A549 (cell line): Measurements from ENCODE around the gene NDRG4. TPM values are rescaled to one million over a fixed set of nuclear protein-coding genes. Genes with fewer than 3 reads are reported as not detected.
"Not testable (repeated sequence)": the region's sequence is repeated elsewhere in the genome, so short reads cannot be mapped to it uniquely, and the experiment has no call there.

ENCODE experiments used
- ATAC-seq, 2 experiments: fragments of 200-7000 bp in 1 of 2; fragments of >200 bp in 1 of 2; cut with Nextera tagmentation in 1 of 2; cut with Tn5 transposase in 1 of 2; 3 replicates each; pipeline versions ENCODE4 v1.8.0 to v1.9.1; 2018 to 2020; ENCODE audit warnings: mild to moderate bottlenecking in 1 of 2, moderate library complexity in 1 of 2
- CTCF ChIA-PET: fragments of 300-600 bp; sonication (Branson Sonifier 250); formaldehyde crosslinking; extraction: SDS; loops from one replicate; lab custom pipeline; 2021; ENCODE audit warnings: antibody characterized with exemption, inconsistent platforms; lab: Yijun Ruan, JAX
- POLR2A ChIA-PET: fragments of 350-600 bp; formaldehyde crosslinking; extraction: SDS; loops from one replicate; lab custom pipeline; 2021; ENCODE audit warnings: antibody characterized with exemption, inconsistent platforms; lab: Yijun Ruan, JAX
- DNase-seq, 2 experiments: peaks; one replicate each; pipeline versions ENCODE4 v3.0.0 to v3.0.0-alpha.2; 2011 to 2016; ENCODE audit warnings: low read depth in 1 of 2, low spot score in 1 of 2
- FAIRE-seq: peaks from 2 replicates; lab custom pipeline; 2011; peaks lifted over from hg19 to GRCh38; lab: Jason Lieb, UNC
- H3K27ac ChIP-seq, 2 experiments: fragments of >200 bp; sonication (Bioruptor Twin); formaldehyde crosslinking; 3 replicates each; pipeline ENCODE4 v1.5.1; 2016 to 2017
- H3K4me1 ChIP-seq: fragments of >200 bp; sonication (Bioruptor Twin); formaldehyde crosslinking; 3 replicates; pipeline ENCODE4 v1.6.1; 2016
- H3K4me2 ChIP-seq: fragments of >200 bp; sonication (Bioruptor Twin); formaldehyde crosslinking; 3 replicates; pipeline ENCODE4 v1.6.1; 2016
- H3K4me3 ChIP-seq: fragments of >200 bp; sonication (Bioruptor Twin); formaldehyde crosslinking; 3 replicates; pipeline ENCODE4 v1.5.1; 2016
- H3K9me3 ChIP-seq: fragments of >200 bp; sonication (Bioruptor Twin); formaldehyde crosslinking; 3 replicates; pipeline ENCODE4 v1.6.1; 2016
- BHLHE40 ChIP-seq: IDR thresholded peaks from 2 replicates; pipeline ENCODE4 v1.6.1; 2012; ENCODE audit warnings: low read depth, low read length, inconsistent platforms
- CBX2 ChIP-seq: fragments of 200-600 bp; sonication (generic); IDR thresholded peaks from 2 replicates; pipeline ENCODE4 v1.6.1; 2016; ENCODE audit warnings: low read depth, mild to moderate bottlenecking, borderline replicate concordance
- CHD4 ChIP-seq: fragments of 200-600 bp; sonication (generic); IDR thresholded peaks from 2 replicates; pipeline ENCODE4 v1.6.1; 2016; ENCODE audit warnings: antibody characterized with exemption, mild to moderate bottlenecking, borderline replicate concordance
- EHF ChIP-seq: fragments of 250-450 bp; sonication (Bioruptor Pico); IDR thresholded peaks from 2 replicates; pipeline ENCODE4 v1.5.0; 2020; ENCODE audit warnings: mild to moderate bottlenecking
- FOSB ChIP-seq: fragments of 250-450 bp; sonication (Bioruptor Pico); IDR thresholded peaks from 2 replicates; pipeline ENCODE4 v1.5.0; 2020; ENCODE audit warnings: mild to moderate bottlenecking, moderate library complexity
- FOXS1 ChIP-seq: fragments of 250-450 bp; sonication (Bioruptor Pico); IDR thresholded peaks from 2 replicates; pipeline ENCODE4 v1.5.0; 2020; ENCODE audit warnings: mild to moderate bottlenecking, moderate library complexity
- HEYL ChIP-seq: fragments of 250-450 bp; sonication (Bioruptor Pico); IDR thresholded peaks from 2 replicates; pipeline ENCODE4 v1.8.0; 2021; ENCODE audit warnings: mild to moderate bottlenecking, moderate library complexity
- HOXB13 ChIP-seq: fragments of 250-450 bp; sonication (Bioruptor Pico); IDR thresholded peaks from 2 replicates; pipeline ENCODE4 v1.5.0; 2020; ENCODE audit warnings: low read depth, mild to moderate bottlenecking, moderate library complexity
- KDM1A ChIP-seq: fragments of 200-600 bp; sonication (generic); IDR thresholded peaks from 2 replicates; pipeline ENCODE4 v1.6.1; 2016; ENCODE audit warnings: low read depth, mild to moderate bottlenecking
- MYC ChIP-seq: IDR thresholded peaks from 2 replicates; pipeline ENCODE4 v1.6.1; 2012; ENCODE audit warnings: mild to moderate bottlenecking, inconsistent platforms, low read length, improper control_type of control experiment, borderline replicate concordance
- PHF8 ChIP-seq: fragments of 200-600 bp; sonication (generic); IDR thresholded peaks from 2 replicates; pipeline ENCODE4 v1.6.1; 2016; ENCODE audit warnings: low read depth, mild to moderate bottlenecking, antibody characterized with exemption, moderate library complexity, borderline replicate concordance
- POLR2A ChIP-seq: IDR thresholded peaks from 2 replicates; pipeline ENCODE4 v1.6.1; 2012; ENCODE audit warnings: mild to moderate bottlenecking, low read length
- POLR2AphosphoS2 ChIP-seq: conservative IDR thresholded peaks from 2 replicates; pipeline ENCODE4 v1.6.1; 2012; ENCODE audit warnings: low read length, improper control_type of control experiment, inconsistent platforms
- RAD21 ChIP-seq, 2 experiments: fragments of >200 bp in 1 of 2; sonication (Bioruptor Twin) in 1 of 2; formaldehyde crosslinking in 1 of 2; IDR thresholded peaks in 1 of 2; conservative IDR thresholded peaks in 1 of 2; 2 replicates in 1 of 2; 3 replicates in 1 of 2; pipeline ENCODE4 v1.6.1; 2012 to 2018; ENCODE audit warnings: inconsistent platforms in 1 of 2
- RARB ChIP-seq: fragments of 250-450 bp; sonication (Bioruptor Pico); IDR thresholded peaks from 2 replicates; pipeline ENCODE4 v1.8.0; 2021; ENCODE audit warnings: mild to moderate bottlenecking, moderate library complexity
- RCOR1 ChIP-seq: fragments of 150-350 bp; IDR thresholded peaks from 2 replicates; pipeline ENCODE4 v1.6.1; 2014; ENCODE audit warnings: antibody characterized with exemption, low read length, low read depth
- SMC3 ChIP-seq: fragments of >200 bp; sonication (Bioruptor Twin); formaldehyde crosslinking; IDR thresholded peaks from 3 replicates; pipeline ENCODE4 v1.6.1; 2018; ENCODE audit warnings: inconsistent platforms
- SREBF2 ChIP-seq: fragments of 450-650 bp; IDR thresholded peaks from 2 replicates; pipeline ENCODE4 v1.6.1; 2014; ENCODE audit warnings: mild to moderate bottlenecking, moderate library complexity
- ZSCAN20 ChIP-seq: fragments of 250-450 bp; sonication (Bioruptor Pico); IDR thresholded peaks from 2 replicates; pipeline ENCODE4 v1.8.0; 2022; ENCODE audit warnings: mild to moderate bottlenecking, moderate library complexity
- WGBS: methylation state at CpG from one replicate; pipeline ENCODE4 v1.1.6; 2017; ENCODE audit errors: missing lambda C conversion rate; 5-methylcytosine and 5-hydroxymethylcytosine counted together
- polyA plus RNA-seq, 4 experiments: library from polyadenylated mRNA; depleted of rRNA in 3 of 4; stranded (reverse); fragments of >200 nt; fragmentation: RNase III in 1 of 4; extraction: RNeasy Plus Mini Kit Qiagen cat#74134 plus additional on column Dnase treatment in 1 of 4; gene quantifications; 2 replicates in 3 of 4; 3 replicates in 1 of 4; pipeline ENCODE4 v1.2.3, GENCODE V29; 2011 to 2017
- TF ChIP-seq, protein P1 (sequence below): IDR thresholded peaks from 2 replicates; pipeline ENCODE4 v1.6.1; 2012
- TF ChIP-seq, protein P2 (sequence below): IDR thresholded peaks from 2 replicates; pipeline ENCODE4 v1.6.1; 2012
- TF ChIP-seq, protein P3 (sequence below): fragments of 250-450 bp; sonication (Bioruptor Pico); IDR thresholded peaks from 2 replicates; pipeline ENCODE4 v1.5.0; 2021; ENCODE audit warnings: mild to moderate bottlenecking, moderate library complexity, borderline replicate concordance

Gene NDRG4
- polyA plus RNA-seq, 2 of the 4 experiments (the other 2 are of a cell fraction): 8.1 to 21.3 TPM

DNA sequence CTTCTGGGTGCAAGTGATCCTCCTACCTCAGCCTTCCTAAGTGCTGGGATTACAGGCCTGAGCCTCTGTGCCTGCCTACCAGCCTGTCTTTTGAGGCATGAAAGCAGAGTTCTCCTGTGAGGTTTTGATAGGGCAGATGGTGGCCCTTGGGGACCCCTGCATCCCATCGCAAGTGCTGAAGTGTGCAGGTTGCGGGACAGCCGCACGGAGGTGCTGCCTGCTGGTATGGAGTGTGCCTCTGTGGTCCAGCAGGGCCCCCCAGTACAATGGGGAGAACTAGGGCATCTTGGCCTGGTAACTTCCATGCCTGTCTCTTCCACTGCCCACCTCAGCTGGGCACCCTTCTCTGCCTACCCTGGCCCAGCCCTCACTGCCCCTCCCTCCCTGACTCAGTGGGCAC, 9.9 kb upstream of the NDRG4 start (continued):
- TF ChIP-seq SREBF2 (no peak), BHLHE40 (no peak), RAD21 (conservative IDR thresholded peaks at IDR 0.05 in 1 of 2, IDR thresholded peaks at IDR 0.05 in 1 of 2) (no peak), POLR2A (no peak), MYC (no peak)

DNA sequence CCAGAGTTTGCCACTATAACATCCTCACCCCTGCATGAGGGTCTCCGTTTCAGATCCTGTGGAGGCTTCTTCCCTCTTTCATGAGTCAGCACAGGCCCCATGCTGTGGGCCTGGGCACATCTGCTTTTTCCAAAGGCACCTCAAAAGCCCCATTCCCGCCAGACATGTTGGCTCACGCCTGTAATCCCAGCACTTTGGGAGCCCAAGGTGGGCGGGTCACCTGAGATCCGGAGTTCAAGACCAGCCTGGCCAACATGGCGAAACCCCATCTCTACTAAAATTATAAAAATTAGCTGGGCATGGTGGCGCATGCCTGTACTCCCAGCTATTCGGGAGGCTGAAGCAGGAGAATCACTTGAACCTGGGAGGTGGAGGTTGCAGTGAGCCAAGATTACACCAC, 9.4 kb upstream of the NDRG4 start:
- H3K4me1 ChIP-seq, H3K27ac ChIP-seq, POLR2A ChIA-PET, DNase-seq, ATAC-seq, FAIRE-seq, H3K4me3 ChIP-seq, H3K4me2 ChIP-seq, H3K9me3 ChIP-seq: not testable (repeated sequence)
- 85% methylated on average over 8 of the region's 8 CpGs for WGBS
- CTCF ChIA-PET: interaction anchor here (23.4 kb wide), 1 partner anchor 151 kb away, joined by 721 read pairs; no protein-coding TSS in a partner anchor

DNA sequence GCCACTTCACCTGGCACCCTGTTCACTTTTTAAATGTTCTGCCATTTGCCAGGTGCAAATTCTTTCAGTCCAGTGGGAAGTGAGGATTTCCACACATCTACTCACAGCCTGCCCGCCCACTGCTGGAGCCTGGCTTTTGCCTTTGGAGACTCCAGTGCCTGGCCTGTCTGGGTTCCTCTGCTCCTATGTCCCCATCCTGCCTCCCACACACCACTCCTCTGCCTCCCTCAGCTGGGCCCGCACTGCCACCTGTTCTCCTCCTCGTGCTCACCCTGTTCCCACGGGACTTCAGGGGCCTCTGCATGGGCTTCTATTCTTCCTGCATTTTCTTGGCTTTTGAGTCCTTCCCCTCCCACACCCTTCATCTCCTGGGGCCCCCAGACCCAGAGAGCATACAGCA, 7.9 kb upstream of the NDRG4 start:
- Histone ChIP-seq H3K4me2 (no peak overlapping the region), H3K9me3 (no peaks in the 10 kb centered on the region), H3K4me1 (0 out of 3 replicates have a peak, but pooled peaks cover 2% of the 10 kb centered on the region), H3K4me3 (no peak overlapping the region), H3K27ac (no peak overlapping the region)
- FAIRE-seq (no peak), ATAC-seq (no peak), DNase-seq (no peak)
- CTCF ChIA-PET: interaction anchor here (0.9 to 23.4 kb wide), 3 partner anchors 152 to 265 kb away, joined by 3 to 721 read pairs (median 9); no protein-coding TSS in a partner anchor
- 90% methylated on average over 4 of the region's 4 CpGs for WGBS
- TF ChIP-seq CBX2 (no peak), PHF8 (no peak), EHF (CRISPR knock-in tag) (no peak), HEYL (no peak), RCOR1 (no peak), SMC3 (no peak)
- TF ChIP-seq, protein P1, sequence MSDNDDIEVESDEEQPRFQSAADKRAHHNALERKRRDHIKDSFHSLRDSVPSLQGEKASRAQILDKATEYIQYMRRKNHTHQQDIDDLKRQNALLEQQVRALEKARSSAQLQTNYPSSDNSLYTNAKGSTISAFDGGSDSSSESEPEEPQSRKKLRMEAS: no peak
- POLR2A ChIA-PET: no interaction called here

DNA sequence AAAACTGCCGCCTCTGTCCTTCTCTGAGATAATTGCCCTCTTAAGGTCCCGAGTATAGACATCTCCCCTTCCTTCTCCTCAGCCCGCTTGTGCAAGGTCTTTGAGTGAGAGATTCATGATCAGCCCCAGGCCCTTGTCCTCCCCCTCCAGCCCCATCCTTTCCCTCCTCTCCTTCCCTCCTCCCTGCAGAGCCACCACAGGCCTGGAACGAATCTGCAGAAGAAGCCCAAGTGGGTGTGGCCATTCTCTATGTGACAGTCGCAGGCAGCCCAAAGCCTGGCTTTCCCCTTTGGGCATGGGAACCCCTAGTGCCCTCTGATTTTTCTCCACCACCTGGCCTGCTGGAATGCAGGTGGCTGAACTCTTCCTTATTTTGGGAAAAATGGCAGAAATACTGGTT, 7.2 kb upstream of the NDRG4 start:
- Histone ChIP-seq H3K4me3 (no peak overlapping the region), H3K27ac (no peak overlapping the region), H3K9me3 (no peaks in the 10 kb centered on the region), H3K4me2 (no peak overlapping the region), H3K4me1 (0 out of 3 replicates have a peak, but pooled peaks cover 2% of the 10 kb centered on the region)
- ChIA-PET POLR2A (no interaction called here), CTCF (interaction anchor here (0.9 to 23.4 kb wide), 4 partner anchors 19 to 264 kb away, joined by 3 to 721 read pairs (median 40); partner anchors contain the start of gene SETD6)
- DNase-seq (no peak), ATAC-seq (no peak), FAIRE-seq (no peak)
- WGBS: 62% methylated on average over 5 of the region's 5 CpGs
- TF ChIP-seq HOXB13 (CRISPR knock-in tag) (no peak), KDM1A (no peak), FOSB (CRISPR knock-in tag) (no peak), POLR2A (no peak), RAD21 (conservative IDR thresholded peaks at IDR 0.05 in 1 of 2, IDR thresholded peaks at IDR 0.05 in 1 of 2) (no peak), POLR2AphosphoS2 (no peak), RARB (CRISPR knock-in tag) (no peak), ZSCAN20 (CRISPR knock-in tag) (no peak), RCOR1 (no peak), HEYL (no peak), CHD4 (no peak), FOXS1 (no peak)
- TF ChIP-seq, protein P2, sequence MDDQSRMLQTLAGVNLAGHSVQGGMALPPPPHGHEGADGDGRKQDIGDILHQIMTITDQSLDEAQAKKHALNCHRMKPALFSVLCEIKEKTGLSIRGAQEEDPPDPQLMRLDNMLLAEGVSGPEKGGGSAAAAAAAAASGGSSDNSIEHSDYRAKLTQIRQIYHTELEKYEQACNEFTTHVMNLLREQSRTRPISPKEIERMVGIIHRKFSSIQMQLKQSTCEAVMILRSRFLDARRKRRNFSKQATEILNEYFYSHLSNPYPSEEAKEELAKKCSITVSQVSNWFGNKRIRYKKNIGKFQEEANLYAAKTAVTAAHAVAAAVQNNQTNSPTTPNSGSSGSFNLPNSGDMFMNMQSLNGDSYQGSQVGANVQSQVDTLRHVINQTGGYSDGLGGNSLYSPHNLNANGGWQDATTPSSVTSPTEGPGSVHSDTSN: no peak
- TF ChIP-seq, protein P3, sequence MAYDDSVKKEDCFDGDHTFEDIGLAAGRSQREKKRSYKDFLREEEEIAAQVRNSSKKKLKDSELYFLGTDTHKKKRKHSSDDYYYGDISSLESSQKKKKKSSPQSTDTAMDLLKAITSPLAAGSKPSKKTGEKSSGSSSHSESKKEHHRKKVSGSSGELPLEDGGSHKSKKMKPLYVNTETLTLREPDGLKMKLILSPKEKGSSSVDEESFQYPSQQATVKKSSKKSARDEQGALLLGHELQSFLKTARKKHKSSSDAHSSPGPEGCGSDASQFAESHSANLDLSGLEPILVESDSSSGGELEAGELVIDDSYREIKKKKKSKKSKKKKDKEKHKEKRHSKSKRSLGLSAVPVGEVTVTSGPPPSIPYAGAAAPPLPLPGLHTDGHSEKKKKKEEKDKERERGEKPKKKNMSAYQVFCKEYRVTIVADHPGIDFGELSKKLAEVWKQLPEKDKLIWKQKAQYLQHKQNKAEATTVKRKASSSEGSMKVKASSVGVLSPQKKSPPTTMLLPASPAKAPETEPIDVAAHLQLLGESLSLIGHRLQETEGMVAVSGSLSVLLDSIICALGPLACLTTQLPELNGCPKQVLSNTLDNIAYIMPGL (CRISPR knock-in tag): no peak
